HG02623 (cell line): ENCODE results near the gene MTFR1L.
A peak's percentile ranks its signal among the peaks of the same experiment; 100 is the strongest.
"Not testable (repeated sequence)": the region's sequence is repeated elsewhere in the genome, so short reads cannot be mapped to it uniquely, and the experiment has no call there.

ENCODE experiments used
- ATAC-seq: cut with Tn5 transposase; IDR thresholded peaks from one replicate; pipeline ENCODE4 v1.9.1; 2021; ENCODE audit warnings: moderate library complexity; ENCODE audit not compliant: unreplicated experiment

Gene MTFR1L

DNA sequence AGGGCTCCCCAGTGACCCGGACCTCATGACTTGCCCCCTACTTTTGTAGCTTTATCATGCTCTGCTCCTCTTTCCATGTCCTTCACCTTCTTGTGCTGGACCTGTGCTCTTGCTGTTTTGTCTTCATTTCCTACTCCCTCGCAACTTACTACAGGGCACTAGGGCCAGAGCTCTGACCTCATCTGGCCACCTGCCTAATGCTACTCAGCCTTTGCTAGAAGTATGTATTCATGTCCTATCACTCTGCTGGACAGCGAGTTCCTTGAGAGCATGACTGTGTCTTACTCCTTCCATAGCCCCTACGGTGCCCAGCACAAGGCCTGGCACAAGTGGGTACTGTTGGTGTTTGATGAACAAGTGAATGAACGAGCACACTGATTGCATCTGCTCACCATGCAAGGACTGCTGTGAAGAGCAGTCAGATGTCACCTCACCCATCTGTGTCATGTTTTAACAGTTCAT, 1.9 kb downstream of the MTFR1L start:
- no peak for ATAC-seq

DNA sequence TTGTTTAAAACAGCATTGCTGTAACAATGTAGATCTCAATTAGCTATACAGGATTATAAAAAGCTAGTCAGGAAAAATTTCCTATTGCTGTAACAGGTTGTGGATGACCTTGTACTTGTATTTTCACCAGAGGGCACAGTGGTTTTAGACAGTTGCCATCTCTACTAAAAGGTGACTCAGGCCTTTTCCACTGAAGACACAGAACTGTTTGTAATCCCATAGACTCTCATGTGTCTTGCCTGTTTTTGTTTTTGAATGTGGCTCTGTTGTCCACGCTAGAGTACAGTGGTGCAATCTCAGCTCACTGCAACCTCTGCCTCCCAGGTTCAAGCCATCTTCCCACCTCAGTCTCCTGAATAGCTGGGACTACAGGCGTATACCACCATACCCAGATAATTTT, 5.9 kb downstream of the MTFR1L start:
- ATAC-seq = no peak

DNA sequence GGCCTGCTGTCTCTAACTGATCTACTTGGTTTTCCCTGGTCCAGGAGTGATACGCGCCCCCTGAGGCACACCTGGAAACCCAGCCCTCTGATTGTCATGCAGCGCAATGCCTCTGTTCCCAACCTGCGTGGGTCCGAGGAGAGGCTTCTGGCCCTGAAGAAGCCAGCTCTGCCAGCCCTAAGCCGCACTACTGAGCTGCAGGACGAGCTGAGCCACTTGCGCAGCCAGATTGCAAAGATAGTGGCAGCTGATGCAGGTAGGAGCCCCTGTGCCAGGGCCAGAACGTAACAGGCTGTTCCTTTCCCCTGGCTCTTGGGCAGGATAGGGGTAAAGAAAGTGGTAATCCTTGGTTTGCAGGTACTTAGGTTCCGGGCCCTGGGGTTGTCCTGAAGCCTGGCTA, 6.8 kb downstream of the MTFR1L start:
- ATAC-seq = no peak

DNA sequence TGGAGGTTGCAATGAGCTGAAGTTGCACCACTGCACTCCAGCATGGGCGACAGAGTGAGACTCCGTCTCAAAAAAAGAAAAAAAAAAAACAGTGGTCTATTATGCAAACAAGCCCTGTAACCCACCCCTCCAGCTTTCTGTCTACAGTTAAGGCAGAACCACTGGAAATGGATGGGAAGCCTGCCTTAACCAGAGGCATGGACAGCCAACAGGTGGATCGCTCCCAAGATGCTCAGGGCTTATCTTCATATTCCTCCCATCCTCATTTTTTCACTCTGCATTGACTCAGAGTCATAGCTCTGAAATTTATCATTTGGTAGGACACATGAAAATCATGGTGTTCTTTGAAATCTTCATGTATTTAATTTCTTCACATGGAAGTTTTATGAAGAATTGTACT, 8.7 kb downstream of the MTFR1L start:
- ATAC-seq = no peak

DNA sequence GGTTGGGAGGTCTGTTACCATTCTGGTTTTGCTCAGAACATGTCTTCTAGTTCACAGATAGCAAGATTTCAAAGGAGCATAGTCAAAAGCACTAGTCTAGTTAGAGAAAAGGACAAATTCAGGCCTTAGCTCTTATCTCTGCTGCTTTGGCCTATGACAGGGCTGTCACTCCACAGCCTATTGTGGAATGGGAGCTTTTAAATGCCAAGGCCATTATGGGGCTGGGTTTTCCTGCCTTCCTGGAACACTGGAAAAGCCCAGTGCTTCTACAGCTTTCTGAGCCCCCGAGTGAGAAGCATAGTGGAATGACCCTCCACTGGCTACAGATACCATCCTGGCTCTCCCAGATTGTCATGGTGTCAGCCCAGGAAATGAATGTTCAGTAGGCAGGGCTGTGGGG, 9.3 kb downstream of the MTFR1L start:
- no peak for ATAC-seq

DNA sequence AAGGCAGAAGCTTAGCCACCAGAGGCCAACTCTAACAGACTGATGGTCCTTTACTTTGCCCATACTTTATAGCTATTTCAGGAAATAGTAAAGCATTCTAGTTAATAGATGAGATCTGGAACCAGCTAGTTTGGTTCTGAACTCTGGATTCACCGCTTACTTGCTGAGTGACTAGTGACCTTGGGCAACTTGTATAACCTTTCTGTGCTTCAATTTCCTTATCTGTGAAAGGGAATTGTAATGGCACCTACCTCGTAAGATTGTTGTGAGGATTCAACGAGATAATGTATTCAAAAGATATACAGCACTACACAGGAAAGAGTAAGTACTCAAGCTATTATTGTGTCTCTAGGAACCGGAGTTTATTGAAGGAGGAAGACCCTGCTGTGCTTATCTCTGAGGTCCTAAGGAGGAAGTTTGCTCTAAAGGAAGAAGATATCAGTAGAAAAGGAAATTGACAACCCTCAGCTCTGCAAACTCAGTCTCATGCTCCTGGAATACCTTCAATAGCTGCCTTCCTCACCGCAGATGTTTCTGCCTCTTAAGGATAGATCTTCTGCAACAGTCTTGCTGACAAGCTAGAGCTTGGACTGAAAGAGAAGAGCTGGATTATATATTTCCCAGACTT, 11.9 kb downstream of the MTFR1L start:
- ATAC-seq = no peak

DNA sequence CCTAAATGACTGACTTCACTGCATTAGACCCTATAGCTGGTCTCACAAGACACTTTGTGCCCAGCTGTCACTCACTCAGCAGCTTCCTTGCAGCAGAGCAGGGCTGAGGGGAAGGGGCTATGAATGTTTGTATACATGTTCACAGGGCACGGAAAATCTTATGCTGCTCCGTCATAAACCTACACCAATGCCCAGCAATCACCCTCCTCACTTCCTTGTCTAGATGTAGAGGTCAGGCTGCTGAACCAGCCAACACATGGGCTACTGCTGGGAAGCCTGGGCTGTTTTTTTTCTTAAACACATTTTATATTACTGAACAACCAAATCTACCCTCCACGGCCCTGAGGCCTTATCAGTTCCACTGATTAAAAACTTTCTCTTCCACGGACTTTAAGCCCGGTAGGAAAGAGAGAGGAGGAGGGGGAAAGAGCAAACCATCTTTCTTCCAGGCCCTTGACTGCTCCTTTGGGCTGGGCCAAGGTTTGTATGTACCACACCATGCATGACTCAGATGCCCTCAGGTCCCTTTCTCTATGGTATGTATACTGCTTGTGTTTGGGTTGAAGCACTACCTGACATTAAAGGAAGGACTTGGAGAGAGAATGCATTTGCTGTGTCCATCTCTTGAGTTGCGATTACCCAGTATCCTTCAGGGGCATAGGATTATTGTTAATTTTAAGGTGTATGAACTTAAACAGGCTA, 12.7 kb downstream of the MTFR1L start:
- ATAC-seq = no peak

DNA sequence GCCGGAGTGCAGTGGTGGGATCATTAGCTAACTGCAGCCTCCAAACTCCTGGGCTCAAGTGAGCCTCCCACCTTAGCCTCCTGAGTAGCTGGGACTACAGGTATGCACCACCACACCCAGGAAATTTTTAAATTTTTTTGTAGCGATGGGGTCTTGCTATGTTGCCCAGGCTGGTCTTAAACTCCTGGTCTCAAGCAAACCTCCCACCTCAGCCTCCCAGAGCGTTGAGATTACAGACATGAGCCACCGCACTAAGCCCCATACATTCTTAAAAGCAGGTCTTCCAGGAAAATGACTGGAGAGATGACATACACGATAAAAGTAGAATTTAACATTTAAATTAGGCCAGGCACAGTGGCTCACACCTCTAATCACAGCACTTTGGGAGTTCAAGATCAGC, 13.4 kb downstream of the MTFR1L start:
- no peak for ATAC-seq

DNA sequence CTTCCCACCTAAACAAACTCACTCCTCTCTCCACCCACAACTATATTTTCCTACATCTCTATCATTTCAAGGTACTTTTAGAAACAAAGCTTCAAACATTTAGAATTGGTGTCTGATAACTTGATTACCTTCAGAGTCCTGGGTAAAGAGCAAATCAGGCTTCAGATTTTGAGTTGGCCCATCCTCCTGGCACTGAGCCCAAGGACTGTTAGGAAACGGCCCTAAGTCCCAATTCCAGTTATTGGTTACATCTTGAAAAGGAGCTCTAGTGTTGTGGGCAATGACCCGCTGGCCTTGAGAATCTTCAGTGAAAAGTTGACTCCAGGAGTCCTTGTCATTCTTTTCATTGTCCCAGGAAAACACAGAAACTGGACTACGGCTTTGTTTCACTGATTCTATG, 15.1 kb downstream of the MTFR1L start:
- no peak for ATAC-seq

DNA sequence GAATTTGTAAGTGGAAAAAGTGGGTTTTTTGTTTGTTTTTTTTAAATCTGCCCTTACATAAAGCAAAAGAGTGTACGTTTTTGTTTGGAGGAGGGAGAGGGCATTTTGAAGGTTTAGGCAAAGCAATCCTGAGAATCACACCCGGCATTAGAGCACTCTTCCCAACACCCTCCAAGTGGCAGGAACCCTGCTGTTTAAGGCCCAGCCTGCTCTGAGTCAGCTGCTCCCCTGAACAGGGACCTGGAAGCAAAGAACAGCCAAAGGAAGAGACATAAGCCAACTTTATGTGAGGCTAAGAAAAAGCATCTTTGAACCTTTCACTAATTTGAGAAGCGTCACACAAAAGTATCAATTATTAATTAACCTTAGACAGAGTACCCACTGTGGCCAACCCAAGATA, 16.9 kb downstream of the MTFR1L start:
- no peak for ATAC-seq

DNA sequence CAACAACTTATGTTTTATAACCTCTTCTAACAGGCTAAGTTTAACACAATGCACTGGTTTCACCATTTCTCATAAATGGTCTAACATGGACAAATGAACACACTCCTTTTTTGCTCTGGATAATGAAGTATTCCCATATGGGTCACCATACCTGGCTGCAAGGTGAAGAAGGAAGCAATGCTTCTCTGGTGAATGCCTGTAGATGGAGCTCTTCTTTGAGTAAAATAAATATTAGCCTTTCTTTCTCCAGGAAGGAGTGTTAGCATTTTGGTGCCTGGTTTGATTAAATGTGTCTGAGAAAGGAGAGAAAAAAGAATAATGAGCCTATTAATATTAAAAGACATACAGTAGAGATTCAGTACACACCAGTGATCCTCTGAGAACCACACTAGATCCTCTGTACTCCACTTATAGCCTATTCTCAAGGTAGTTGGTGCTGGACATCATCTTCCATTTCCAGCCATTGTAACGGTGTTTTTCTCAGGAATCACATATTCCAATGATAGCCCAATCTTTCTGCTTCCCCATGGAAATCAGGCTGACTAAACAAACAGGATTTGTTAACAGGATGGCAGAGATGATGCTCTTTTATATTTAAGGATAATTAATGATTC, 17.6 kb downstream of the MTFR1L start:
- ATAC-seq = no peak

DNA sequence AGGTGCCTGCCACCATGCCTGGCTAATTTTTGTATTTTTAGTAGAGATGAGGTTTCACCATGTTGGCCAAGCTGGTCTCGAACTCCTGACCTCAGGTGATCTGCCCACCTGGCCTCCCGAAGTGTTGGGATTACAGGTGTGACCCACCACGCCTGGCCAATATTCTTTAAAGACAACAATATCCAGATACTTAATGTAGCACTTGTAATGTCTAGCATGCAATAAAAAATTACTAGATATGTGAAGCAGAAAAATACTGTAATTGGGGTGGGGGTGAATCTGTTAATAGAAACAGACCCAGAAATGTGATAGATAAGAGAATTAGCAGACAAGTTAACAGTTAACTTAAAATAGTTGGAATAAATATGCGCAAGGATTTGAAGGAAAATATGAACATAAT, 20.1 kb downstream of the MTFR1L start:
- ATAC-seq = not testable (repeated sequence)

DNA sequence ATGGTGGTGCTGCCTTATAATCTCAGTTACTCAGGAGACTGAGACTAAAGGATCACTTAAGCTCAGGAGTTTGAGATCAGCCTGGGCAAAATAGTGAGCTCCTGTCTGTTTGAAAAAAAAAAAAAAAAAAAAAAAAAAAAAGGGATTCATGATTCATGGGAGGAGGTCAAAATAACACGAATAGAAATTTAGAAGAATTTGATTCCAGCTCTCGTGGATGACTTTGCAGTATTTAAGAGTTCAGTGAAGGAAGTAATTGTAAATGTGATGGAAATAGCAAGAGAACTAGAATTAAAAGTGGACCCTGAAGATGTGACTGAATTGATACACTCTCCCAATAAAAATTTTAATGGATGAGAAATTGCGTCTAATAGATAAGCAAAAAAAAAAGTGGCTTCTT, 23.7 kb downstream of the MTFR1L start:
- ATAC-seq = no peak

DNA sequence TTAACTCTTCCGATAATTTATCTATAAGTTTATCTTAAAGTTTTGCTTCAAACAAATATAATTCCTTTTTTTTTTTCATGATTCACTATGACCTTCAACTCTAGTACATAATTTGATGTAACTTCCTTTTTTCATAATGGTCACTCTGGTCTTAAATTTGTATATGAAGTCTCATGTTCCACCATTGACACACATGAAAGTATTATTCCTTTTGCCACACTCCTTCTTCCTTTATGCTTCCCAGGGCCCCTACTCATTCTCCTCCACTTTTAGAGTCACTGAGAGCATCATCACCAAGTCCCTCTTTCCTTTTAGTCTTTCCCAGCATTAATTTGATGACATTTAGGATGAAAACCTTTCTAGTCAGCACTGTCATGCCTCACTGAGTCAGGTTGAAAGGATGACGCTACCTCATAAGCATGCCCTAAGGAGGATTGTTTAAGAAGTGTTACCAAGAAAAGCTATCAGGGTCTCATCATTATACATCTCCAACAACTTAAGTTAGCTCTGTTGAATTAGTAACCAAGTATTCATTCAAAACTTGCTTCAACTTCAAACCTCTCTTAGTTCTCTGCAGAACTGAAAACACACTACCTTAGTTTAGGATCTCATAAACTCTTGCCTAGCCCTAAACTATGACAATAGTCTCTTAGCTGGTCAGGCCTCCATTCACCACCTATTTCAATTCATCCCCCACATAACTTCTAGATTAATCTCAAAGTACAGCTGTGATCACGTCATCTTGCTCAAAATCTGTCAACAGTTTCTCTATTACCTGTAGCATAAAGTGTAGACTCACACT, 25.0 kb downstream of the MTFR1L start:
- no peak for ATAC-seq

DNA sequence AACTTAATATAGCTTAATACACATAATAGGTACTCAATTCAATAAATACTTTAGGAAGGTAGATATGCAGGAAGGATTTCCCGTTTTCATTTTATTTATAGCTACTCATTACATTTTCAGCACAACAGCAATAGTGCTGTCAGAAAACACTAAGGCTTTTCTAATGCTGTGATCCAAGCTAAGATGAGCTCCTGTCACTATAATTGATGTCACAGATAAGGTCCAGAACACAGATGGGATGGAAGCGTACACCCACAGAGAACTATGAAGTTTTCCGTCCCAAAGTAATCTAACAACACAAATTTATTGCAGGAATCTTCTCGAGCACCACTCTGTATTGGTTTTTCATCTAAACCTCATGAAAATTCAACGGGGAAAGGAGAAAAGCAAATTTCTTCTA, 25.9 kb downstream of the MTFR1L start:
- ATAC-seq = no peak

DNA sequence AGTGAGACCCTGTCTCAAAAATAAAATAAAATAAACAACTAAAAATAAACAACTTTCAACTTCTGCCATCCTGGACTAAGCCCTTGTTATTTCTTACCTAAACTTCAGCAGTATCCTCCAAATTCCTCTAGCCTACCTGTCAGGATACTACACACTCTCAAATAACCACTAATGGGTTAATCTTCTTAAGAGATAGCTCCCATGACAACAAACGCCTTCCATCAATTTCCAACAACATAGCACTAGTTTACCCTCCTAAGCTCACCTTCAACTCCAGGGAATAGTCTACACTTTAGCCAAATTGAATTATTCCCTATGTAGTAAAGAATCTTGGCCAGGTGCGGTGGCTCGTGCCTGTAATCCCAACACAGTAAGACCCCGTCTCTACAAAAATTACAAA, 28.2 kb downstream of the MTFR1L start:
- no peak for ATAC-seq

DNA sequence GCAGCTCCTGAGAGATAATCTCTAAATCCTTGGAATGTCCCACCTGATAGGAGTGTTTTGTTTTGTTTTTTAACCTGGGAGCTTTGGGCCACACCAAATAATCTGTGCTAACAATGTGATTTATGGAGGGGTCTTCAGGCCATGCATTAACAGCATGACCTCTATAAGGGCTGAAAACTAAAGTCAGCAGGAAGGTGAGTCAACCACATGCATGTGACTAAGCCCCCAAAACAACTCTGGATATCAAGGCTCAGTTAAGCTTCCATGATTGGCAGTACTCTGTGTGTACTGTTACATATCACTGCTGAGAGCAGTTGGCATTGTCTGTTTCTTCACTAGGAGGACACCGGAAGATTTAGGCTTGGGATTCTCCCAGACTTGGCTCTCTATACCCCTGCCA, 28.8 kb downstream of the MTFR1L start:
- ATAC-seq = no peak

DNA sequence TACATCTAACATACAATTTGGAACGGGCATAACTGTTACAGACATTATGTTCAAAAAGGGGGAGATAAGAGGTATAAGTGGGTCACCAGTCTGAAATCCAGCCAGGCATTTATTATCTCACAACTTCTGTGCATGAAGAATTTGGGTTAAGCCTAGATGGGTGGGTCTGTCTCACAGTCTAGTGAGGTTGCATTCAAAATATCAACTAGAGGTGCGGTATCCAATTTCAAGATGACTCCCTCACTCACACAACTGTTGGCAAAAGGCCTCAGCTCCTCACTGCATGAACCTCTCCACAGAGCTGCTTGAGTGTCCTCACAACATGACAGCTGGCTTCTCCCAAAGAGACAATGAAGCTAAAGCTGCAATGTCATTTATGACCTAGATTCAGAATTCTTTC, 34.8 kb downstream of the MTFR1L start:
- ATAC-seq = no peak

DNA sequence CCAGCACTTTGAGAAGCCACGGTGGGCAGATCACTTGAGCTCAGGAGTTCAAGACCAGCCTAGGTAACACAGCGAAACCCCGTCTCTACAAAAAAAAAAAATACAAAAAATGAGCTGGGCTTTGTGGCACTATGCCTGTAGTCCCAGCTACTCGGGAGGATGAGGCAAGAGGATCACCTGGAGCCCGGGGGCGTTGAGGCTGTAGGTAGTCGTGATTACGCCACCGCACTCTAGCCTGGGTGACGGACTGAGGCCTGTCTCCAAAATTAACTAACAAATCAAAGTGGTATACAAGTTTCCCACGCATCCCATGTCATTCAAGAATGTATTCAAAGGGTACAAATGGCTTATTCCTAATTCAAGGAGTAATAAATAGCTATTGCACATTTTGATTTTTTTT, 37.1 kb downstream of the MTFR1L start:
- no peak for ATAC-seq

DNA sequence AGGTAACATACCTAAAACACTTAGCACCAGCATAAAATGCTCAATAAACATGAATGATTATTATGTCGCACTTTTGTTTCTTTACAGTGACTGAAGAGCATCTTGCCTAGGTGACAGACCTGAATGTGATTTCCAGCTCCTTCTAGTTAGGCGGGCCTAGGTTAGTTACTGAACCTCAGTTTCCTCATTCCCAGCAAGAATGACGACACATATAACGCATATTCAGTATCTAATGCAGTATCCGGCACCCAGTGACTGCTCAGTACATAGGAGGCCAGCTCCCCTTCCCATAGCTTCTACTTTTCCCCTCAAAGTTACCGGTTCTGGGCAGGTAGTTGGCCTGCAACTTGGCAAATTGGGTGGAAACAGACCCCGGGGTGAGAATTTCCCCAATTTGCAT, 38.7 kb downstream of the MTFR1L start:
- ATAC-seq = no peak

DNA sequence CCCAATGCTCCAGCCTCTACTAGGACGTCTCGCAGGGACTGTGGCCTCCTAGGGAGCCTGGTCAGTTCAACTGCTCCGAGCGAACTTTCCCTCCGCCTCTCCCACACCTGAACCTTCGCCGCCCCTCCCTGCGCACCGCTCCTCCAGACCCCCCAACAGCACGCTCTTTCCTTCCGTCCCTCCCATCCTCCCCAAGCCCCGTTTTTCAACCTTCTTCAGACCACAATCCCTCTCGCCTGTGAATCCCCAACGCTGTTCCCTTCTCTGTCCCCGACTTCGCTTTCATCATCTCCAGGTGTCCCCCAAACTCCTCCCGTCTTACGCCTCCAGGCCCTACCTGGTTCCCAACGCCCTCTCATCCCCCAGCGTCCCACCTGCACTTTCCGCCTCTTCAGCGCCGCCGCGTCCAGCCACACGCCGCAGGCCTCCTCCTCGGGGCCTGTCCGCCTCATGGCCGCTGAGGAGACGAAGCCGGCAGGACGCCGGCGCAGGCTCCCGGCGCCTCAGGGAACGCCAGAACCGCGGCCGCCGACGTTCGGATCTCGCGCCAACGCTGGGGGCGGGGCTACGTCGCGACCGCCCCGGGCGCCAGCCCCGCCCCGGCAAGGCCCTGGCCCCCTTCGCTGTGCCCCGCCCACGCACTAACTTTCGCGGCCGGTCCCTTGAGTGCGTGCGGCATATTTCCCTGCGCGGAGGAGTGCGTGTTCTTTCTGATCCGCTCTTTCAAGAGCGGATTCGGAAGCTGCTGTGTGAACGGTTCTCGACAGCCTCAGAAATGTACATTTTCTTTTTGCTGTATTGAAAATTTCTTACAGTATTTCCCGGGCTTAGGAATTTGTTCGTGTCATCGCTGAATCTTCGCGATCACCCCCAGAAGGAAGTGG, 39.4 kb downstream of the MTFR1L start, which contains the start of gene AUNIP:
AUNIP (minus strand) TSS at position 552 of the 884 bp plus-strand sequence; CDS start at position 452, 100 bp downstream.
- peak; percentile 81 for ATAC-seq
